Measurements from ENCODE around the gene TMC5.

GRCh38 chr16:19432429-19432828 lies 14.7 kb downstream of the TMC5 start:
- TF ChIP-seq CTCF (IDR thresholded peaks at IDR 0.05; ENCODE audit: low read depth, low read length) (no peak), MAX (IDR thresholded peaks at IDR 0.05; ENCODE audit: low read depth, low read length) (no peak), POLR2A (IDR thresholded peaks at IDR 0.05; ENCODE audit: extremely low read depth, insufficient read length) (no peak), MYC (IDR thresholded peaks at IDR 0.05; ENCODE audit: low read depth, low read length) (no peak)

Measured in NB4 (cell line).